ENCODE results near the gene CNOT3.

Gene CNOT3

DNA sequence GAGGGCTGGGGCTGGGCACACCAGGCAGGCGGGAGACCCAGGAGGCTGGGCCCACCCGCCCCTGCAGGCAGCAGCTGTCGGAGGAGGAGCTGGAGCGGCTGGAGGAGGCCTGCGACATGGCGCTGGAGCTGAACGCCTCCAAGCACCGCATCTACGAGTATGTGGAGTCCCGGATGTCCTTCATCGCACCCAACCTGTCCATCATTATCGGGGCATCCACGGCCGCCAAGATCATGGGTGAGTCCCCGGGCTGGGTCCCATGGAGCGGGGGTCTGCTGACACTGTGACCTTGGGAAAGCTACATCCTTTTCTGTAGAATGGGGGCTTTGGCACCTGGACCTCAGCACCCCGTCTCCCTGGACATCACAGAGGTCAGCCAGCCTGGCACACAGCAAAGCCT is 13.9 kb upstream of the CNOT3 start:
- DNase-seq = no peak

DNA sequence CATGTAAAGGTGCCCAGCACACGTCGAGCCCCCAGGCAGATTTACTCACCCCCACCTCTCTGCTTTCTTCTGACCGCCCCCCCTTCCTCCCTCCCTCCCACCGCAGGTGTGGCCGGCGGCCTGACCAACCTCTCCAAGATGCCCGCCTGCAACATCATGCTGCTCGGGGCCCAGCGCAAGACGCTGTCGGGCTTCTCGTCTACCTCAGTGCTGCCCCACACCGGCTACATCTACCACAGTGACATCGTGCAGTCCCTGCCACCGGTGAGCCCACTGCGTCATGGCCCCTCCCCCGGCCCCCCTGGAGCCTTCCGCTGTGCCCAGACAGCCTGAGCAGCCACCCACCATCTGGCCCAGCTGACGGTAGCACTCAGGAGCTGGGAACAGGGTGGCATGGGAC is 13.2 kb upstream of the CNOT3 start:
- DNase-seq = no peak

DNA sequence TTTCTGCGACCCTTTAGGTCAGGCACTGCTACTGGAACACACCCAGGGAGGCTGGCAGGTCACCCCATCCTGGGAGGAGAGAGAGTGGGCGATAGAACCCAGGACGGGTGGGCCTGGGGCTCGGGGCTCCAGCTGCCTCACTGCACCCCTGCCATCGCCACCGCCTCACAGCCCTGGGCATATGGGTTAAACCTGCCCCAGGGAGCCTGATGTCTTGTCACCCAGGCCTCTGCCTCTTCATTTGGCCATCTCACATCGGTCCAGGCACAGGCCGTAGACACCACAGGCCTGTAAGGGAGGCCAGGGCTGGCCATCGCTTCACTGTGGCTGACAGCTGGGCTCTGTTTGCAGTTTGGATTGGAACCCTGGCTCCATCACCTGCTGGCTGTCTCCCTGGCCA is 11.8 kb upstream of the CNOT3 start:
- DNase-seq = no peak

DNA sequence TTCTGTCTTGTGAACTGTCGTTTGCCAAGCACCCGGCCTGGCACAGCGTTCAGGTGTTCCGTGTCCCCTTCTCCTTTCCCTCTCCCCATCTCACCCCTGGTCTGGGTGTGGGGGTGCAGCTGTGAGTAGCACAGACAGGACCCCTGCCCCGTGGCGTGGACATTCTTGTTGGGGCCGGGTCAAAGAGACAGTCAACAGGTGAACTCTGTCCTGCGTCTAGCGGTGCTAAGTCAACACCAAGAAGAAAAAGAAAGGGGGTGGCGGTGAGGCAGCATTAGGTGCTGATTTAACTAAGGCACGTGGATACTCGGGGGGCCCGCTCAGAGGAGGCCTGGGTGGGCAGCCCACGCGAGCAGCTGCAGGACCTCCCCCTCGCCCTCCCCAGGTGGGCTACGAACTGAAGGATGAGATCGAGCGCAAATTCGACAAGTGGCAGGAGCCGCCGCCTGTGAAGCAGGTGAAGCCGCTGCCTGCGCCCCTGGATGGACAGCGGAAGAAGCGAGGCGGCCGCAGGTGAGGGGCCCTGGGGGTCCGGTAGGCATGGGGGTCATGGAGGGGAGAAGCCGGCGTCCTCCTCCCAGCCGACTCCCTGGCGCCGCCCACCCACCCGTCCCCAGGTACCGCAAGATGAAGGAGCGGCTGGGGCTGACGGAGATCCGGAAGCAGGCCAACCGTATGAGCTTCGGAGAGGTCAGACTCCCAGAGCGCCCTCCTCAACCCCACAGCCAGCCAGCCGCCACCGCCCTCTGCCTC is 9.7 kb upstream of the CNOT3 start:
- no peak for DNase-seq

- no peak for DNase-seq
Measured at GRCh38 chr19:54128441-54128725, 9.2 kb upstream of the CNOT3 start.

DNA sequence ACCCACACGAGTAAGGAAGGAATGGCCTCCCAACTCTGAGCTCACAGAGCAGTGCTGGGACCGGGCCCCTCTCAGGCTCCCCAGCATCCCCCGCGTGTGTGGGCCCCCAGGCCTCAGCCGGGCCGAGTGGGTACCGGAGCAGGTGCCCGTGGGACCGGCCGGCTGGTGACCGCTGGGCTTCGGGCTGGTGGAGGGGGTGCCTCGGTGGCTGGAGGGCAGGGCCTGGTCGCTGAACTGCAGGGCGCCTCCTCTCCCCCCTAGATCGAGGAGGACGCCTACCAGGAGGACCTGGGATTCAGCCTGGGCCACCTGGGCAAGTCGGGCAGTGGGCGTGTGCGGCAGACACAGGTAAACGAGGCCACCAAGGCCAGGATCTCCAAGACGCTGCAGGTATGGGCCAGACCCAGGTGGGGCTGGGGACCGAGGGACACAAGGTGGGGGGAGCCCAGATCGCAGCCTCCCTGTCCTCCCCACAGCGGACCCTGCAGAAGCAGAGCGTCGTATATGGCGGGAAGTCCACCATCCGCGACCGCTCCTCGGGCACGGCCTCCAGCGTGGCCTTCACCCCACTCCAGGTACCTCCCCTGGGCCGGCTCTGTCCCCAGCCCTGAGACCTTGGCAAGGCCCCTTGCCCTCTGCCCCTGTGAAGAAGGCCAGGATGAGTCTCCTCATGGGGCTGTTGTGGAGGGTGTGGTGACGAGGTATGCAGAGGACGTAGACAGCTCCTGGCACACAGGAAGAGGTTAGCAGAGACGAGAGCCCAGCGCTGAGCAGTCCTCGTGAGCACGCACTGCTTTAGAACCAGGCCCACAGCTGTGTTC is 8.6 kb upstream of the CNOT3 start:
- no peak for DNase-seq

GRCh38 chr19:54129617-54129996 is 8.0 kb upstream of the CNOT3 start:
- DNase-seq = no peak

- DNase-seq = no peak
Measured at GRCh38 chr19:54133312-54133956, 4.1 kb upstream of the CNOT3 start.

DNA sequence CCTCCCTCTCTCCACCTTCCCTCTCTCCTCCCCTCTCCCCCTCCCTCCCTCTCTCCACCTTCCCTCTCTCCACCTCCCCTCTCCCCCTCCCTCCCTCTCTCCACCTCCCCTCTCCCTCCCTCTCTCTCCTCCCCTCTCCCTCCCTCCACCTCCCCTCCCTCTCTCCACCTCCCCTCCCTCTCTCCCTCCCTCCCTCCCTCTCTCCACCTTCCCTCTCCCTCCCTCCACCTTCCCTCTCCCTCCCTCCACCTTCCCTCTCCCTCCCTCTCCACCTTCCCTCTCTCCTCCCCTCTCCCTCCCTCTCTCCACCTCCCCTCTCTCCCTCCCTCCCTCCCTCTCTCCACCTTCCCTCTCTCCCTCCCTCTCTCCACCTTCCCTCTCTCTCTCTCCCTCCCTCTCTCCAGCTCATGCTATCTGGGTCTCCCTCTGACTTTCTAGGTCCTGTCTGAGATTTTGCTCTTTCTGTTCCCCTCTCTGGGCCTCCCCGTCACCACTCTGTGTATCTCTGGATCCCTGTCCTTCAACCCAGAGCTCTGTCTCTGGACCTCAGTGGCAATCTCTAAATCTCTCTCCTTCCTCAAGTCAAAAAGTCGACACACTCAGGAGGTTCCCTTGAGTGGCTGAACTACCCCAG is 3.5 kb upstream of the CNOT3 start:
- DNase-seq = no peak

- DNase-seq = no peak
Measured at GRCh38 chr19:54136086-54136863, 1.3 kb upstream of the CNOT3 start.

DNA sequence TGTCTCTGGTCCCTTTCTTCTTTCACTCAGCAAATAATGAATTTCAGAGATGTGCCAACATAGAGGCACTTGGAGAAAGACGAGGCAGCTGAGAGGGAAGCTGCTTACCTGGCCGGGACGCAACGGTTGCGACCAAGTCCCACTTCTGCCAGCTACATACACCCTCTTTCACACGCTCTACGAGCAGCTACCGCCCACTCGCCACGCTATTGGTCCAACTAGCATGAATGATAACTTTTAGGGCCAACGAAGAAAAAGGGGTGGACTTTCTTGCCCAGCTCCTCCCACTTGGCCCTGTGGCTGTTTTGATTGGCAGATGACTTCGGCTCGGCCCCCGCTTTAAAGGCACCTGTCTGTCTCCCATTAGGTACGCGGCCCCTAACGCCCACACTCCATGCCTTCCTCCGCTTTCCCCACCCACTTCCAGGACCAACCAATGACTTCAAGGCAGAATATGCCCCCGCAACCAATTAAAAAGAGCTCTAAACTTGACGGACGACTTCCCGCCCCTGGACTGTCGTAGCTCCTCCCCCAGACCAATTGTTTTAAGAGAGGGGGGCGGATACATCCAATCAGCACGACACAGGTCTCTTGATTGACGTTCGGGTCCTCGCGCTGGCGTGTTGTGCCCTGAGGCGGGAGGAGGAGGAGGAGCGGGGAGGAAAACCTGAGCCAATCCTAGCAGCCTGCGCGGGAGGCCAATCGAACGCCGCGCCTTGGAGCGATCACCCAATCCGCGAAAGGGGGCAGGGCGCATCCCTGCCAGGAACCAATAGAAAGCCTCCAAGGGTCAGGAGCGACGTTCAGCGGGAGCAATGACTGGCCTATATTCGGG is 481 bp upstream of the CNOT3 start:
- peak; percentile 89 for DNase-seq

DNA sequence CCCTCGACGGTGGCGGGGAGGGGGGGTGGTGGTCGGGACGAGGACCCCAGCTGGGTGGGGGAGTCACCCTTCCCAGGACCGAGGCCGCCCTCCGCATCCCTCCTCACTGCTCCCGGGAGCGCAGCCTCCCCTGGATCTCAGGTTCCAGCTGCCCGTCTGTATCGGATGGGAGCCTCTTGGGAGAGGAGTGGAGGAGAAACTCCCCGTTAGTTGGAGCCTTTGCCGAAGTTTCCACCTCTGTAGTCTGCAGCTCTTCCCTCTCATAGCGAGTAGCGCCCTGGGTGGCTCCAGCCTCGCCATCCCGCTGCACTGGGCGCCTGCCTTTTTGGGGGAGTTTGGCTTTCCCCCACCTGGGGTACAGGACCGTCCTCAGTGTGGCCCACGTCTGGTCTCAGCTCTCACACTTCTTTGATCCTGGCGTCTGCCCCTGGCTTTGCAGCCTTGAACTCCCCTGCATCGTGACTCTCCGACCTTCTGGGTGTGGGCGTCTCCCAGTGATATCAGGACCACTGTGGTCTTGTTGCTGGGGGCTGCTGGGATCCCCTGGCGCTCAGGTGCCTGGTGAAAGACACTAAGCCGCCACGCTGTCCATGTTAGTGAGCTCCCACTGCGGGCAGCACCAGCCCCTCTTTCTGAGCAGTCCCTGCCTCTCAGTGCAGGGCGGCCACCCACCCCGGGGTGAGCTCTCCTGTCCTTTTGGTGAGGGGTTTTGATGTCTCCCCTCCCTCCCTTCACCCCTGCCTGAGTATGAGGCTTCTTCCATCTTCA is 1.1 kb downstream of the CNOT3 start:
- DNase-seq = no peak

DNA sequence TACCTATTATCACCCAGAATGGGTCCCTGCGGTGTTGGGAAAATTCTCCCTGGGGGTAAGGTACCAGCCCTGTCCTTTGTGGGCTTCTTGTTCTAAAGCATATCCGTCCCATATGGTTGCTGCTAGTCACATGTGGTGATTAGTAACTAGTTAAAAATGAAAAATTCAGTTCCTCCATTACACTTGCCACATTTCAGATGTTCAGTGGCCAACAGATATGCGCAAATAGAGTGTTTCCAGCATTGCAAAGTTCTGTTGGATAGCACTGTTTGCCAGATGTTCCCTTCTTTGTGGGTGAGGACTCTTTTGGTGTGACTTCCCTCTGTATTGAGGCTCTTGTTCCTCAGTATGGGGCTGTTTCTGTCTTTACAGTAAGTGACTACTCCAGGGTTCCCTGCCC is 3.8 kb downstream of the CNOT3 start:
- no peak for DNase-seq

- no peak for DNase-seq
Measured at GRCh38 chr19:54142166-54142780, 4.7 kb downstream of the CNOT3 start.

DNA sequence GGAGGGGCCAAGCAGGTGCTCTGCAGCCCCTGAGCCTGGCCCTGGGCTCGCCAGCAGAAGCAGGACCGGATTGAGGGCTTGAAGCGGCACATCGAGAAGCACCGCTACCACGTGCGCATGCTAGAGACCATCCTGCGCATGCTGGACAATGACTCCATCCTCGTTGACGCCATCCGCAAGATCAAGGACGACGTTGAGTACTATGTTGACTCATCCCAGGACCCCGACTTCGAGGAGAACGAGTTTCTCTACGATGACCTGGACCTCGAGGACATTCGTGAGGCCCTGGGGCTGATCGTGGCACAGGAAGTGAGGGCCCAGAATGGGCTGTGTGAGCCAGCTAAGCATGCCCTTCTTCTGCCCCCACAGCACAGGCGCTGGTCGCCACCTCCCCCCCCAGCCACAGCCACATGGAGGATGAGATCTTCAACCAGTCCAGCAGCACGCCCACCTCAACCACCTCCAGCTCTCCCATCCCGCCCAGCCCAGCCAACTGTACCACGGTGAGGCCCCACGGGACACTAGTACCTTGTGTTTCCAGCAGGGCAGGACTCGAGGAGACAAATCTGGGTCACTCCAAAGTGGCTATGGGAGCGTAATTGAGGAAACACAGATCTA is 8.1 kb downstream of the CNOT3 start:
- DNase-seq = no peak

DNA sequence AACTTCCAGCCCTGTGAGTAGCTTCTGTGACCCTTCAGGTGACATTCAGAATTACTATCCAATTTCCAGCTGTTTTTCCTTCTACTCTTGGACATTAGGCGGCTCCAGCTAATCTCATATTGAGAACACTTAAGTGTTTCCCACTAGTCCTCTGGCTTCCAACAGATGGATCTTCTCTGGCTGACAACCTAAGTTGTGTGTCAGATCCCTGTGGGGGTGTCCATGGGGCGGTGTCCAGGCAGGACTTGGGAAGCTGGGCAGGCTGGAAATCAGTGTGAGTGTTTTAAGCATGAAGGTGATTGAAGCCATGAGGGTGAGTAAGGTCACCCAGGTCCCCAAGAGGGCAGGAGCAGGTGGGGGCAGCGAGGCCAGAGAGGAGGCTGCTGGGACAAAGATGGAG is 10.1 kb downstream of the CNOT3 start:
- no peak for DNase-seq

GRCh38 chr19:54148158-54148557 is 10.6 kb downstream of the CNOT3 start:
- no peak for DNase-seq

- no peak for DNase-seq
Measured at GRCh38 chr19:54149021-54149812, 11.7 kb downstream of the CNOT3 start.

- no peak for DNase-seq
Measured at GRCh38 chr19:54151362-54152035, 13.9 kb downstream of the CNOT3 start.
